Mesenchymal stem cell (in vitro differentiated cells and primary cell): ENCODE data around the gene HAGH.

Experiments used
- DNase-seq: peaks from one replicate; pipeline ENCODE4 v3.0.0-alpha.2; 2013
- H2AFZ ChIP-seq: one replicate; pipeline ENCODE4 v1.6.1; 2013; ENCODE audit warnings: low read depth, mild to moderate bottlenecking, control low read depth, inconsistent platforms, low read length, moderate library complexity
- H2AK5ac ChIP-seq: 2 replicates; pipeline ENCODE4 v1.6.1; 2013; ENCODE audit warnings: low read length, moderate library complexity, mild to moderate bottlenecking, inconsistent platforms; ENCODE audit not compliant: severe bottlenecking
- H2BK120ac ChIP-seq: one replicate; pipeline ENCODE4 v1.6.1; 2013; ENCODE audit warnings: low read depth, mild to moderate bottlenecking, inconsistent platforms, low read length, moderate library complexity
- H2BK12ac ChIP-seq, 2 experiments: one replicate each; pipeline ENCODE4 v1.6.1; 2013; ENCODE audit warnings: inconsistent platforms in 2 of 2, low read length in 2 of 2, mild to moderate bottlenecking in 2 of 2, moderate library complexity in 2 of 2, control low read depth in 1 of 2
- H2BK15ac ChIP-seq: one replicate; pipeline ENCODE4 v1.6.1; 2013; ENCODE audit warnings: mild to moderate bottlenecking, low read depth, inconsistent platforms; ENCODE audit not compliant: poor library complexity, severe bottlenecking
- H2BK5ac ChIP-seq: 2 replicates; pipeline ENCODE4 v1.6.1; 2013; ENCODE audit warnings: low read depth, mild to moderate bottlenecking, low read length, control low read depth, inconsistent platforms; ENCODE audit not compliant: poor library complexity, severe bottlenecking
- H3K14ac ChIP-seq, 2 experiments: one replicate each; pipeline ENCODE4 v1.6.1; 2013; ENCODE audit warnings: inconsistent platforms in 2 of 2, low read length in 2 of 2, control low read depth in 1 of 2, mild to moderate bottlenecking in 1 of 2, moderate library complexity in 1 of 2
- H3K18ac ChIP-seq, 2 experiments: one replicate each; pipeline ENCODE4 v1.6.1; 2013; ENCODE audit warnings: inconsistent platforms in 2 of 2, low read length in 2 of 2, control low read depth in 1 of 2, low read depth in 1 of 2, mild to moderate bottlenecking in 1 of 2
- H3K23ac ChIP-seq, 2 experiments: one replicate each; pipeline ENCODE4 v1.6.1; 2013; ENCODE audit warnings: inconsistent platforms in 2 of 2, low read length in 2 of 2, mild to moderate bottlenecking in 2 of 2, moderate library complexity in 2 of 2, control low read depth in 1 of 2
- H3K27ac ChIP-seq: 2 replicates; pipeline ENCODE4 v1.5.1; 2013; ENCODE audit warnings: mild to moderate bottlenecking, moderate library complexity, low read length, control low read depth, inconsistent platforms; ENCODE audit not compliant: poor library complexity, severe bottlenecking
- H3K27me3 ChIP-seq, 2 experiments: 2 replicates each; pipeline versions ENCODE4 v1.6.1 to v1.7.0; 2013; ENCODE audit warnings: low read length in 2 of 2, mild to moderate bottlenecking in 2 of 2, moderate library complexity in 2 of 2, control low read depth in 1 of 2, inconsistent platforms in 1 of 2; ENCODE audit not compliant: control insufficient read depth in 1 of 2, insufficient read depth in 1 of 2
- H3K36me3 ChIP-seq, 2 experiments: 2 replicates each; pipeline versions ENCODE4 v1.6.1 to v1.7.0; 2013; ENCODE audit warnings: low read length in 2 of 2, control low read depth in 1 of 2, inconsistent platforms in 1 of 2, low read depth in 1 of 2, mild to moderate bottlenecking in 1 of 2; ENCODE audit not compliant: insufficient read depth in 2 of 2, control insufficient read depth in 1 of 2
- H3K4ac ChIP-seq, 2 experiments: one replicate each; pipeline ENCODE4 v1.6.1; 2013; ENCODE audit warnings: inconsistent platforms in 2 of 2, low read length in 2 of 2, mild to moderate bottlenecking in 2 of 2, moderate library complexity in 2 of 2, control low read depth in 1 of 2, low read depth in 1 of 2
- H3K4me1 ChIP-seq: 2 replicates; pipeline ENCODE4 v1.6.1; 2013; ENCODE audit warnings: low read depth, low read length, control low read depth; ENCODE audit not compliant: control insufficient read depth, insufficient read depth
- H3K4me2 ChIP-seq: 2 replicates; pipeline ENCODE4 v1.6.1; 2013; ENCODE audit warnings: low read length, mild to moderate bottlenecking, inconsistent platforms; ENCODE audit not compliant: poor library complexity, severe bottlenecking
- H3K4me3 ChIP-seq, 2 experiments: 2 replicates each; pipeline versions ENCODE4 v1.5.1 to v1.7.0; 2013; ENCODE audit warnings: low read length in 2 of 2, mild to moderate bottlenecking in 2 of 2, control low read depth in 1 of 2, low read depth in 1 of 2; ENCODE audit not compliant: insufficient read depth in 1 of 2
- H3K79me1 ChIP-seq: replicated peaks from 2 replicates; pipeline ENCODE4 v1.6.1; 2013; ENCODE audit warnings: mild to moderate bottlenecking, control low read depth, low read length, inconsistent platforms; ENCODE audit not compliant: poor library complexity, severe bottlenecking
- H3K9ac ChIP-seq: 2 replicates; pipeline ENCODE4 v1.7.0; 2013; ENCODE audit warnings: mild to moderate bottlenecking, low read length, moderate library complexity
- H3K9me3 ChIP-seq: 2 replicates; pipeline ENCODE4 v1.7.0; 2013; ENCODE audit warnings: mild to moderate bottlenecking, low read length; ENCODE audit not compliant: control insufficient read depth
- H4K8ac ChIP-seq: one replicate; pipeline ENCODE4 v1.6.1; 2013; ENCODE audit warnings: inconsistent platforms, mild to moderate bottlenecking, low read length, moderate library complexity
- H4K91ac ChIP-seq: one replicate; pipeline ENCODE4 v1.6.1; 2013; ENCODE audit warnings: mild to moderate bottlenecking, low read length, inconsistent platforms
- WGBS: methylation state at CpG from one replicate; pipeline ENCODE4 v1.1.7; 2013; ENCODE audit warnings: mixed read lengths; 5-methylcytosine and 5-hydroxymethylcytosine counted together

The HAGH gene

DNA sequence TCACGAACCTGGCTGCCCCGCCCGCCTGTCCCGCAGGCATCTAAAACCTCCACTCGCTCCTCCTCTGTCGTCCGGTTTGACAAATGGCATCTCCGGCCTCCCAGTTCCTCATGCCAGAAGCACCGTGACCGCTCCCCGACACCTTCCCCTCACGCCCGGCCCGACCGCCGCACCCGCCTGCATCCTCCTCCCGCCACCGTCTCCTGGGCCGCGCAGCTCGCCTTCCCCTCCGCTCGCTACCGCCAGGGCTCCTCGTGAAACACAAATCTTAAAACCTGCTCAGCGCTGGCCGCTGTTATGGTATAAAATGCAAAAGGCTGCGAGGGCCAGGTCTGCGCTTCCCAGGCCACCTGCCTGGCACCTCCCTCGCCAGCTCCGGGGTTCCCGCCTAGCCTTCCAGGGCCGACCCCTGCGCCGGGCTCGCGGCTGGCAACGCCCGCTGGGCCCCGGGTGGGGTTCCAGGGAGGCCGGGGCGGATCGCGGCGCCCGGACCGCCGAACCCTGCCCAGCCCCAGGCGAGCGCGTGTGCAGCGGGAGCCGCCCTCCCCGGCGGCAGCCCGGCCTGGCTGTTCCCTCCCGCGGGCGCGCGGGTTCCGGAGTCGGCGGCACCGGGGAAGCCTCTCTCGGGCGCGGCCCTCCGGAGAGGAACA, 44.7 kb downstream of the HAGH start:
- peak overlapping the region; percentile 68 for H3K4me2 ChIP-seq
- H3K4me1 ChIP-seq = peaks cover 42% of the 10 kb centered on the region
- H3K9me3 ChIP-seq = no peaks in the 10 kb centered on the region
- no peak overlapping the region for H2BK120ac ChIP-seq
- H3K9ac ChIP-seq = peak overlapping the region; percentile 85
- no peak overlapping the region for H3K27ac ChIP-seq
- WGBS = 2% methylated on average over 59 of the region's 70 CpGs
- no peaks in the 10 kb centered on the region for H3K27me3 ChIP-seq
- no peak overlapping the region for H2BK5ac ChIP-seq
- peaks cover 40% of the 10 kb centered on the region for H3K79me1 ChIP-seq
- H2AFZ ChIP-seq = peak overlapping the region; percentile 19
- no peak overlapping the region for H2AK5ac ChIP-seq
- no peak overlapping the region for H2BK12ac ChIP-seq
- H3K18ac ChIP-seq = peak overlapping the region; percentile 33 to 46
- no peak overlapping the region for H4K91ac ChIP-seq
- H3K14ac ChIP-seq = no peak overlapping the region
- H4K8ac ChIP-seq = no peak overlapping the region
- DNase-seq = peak; percentile 41
- peaks cover 40 to 63% of the 10 kb centered on the region in 2 experiments for H3K36me3 ChIP-seq
- H3K4me3 ChIP-seq = peak overlapping the region; percentile 81 to 87
- H2BK15ac ChIP-seq = no peak overlapping the region
- H3K4ac ChIP-seq = peak overlapping the region; percentile 28 to 32
- no peak overlapping the region for H3K23ac ChIP-seq

DNA sequence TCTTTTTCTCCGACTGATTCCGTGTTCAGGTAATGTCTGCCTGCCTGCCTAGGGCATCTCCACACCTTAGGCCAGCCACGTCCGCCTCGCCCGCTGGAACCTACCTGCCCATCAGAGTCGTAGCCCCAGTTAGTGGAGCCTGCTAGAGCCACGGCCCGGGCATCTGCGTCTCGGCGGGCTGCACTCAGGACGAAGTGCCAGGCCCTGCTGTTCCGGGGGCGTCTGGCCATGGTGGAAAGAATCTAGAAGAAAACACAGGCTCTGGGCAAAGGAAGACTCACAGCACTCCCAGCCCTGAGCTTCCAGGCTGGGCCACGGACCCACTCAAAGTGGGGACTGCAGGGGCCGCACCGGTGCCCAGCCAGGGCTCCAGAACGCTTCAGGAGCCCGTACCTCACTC, 45.4 kb downstream of the HAGH start:
- Histone ChIP-seq H3K4me3 (peak overlapping the region; percentile 81 to 87), H3K18ac (no peak overlapping the region), H3K4ac (no peak overlapping the region), H2AFZ (no peak overlapping the region), H3K36me3 (peaks cover 42 to 63% of the 10 kb centered on the region in 2 experiments), H3K27me3 (no peaks in the 10 kb centered on the region), H3K4me1 (peaks cover 40% of the 10 kb centered on the region), H2AK5ac (no peak overlapping the region), H3K9me3 (no peaks in the 10 kb centered on the region), H2BK15ac (no peak overlapping the region), H3K79me1 (peaks cover 36% of the 10 kb centered on the region), H2BK120ac (no peak overlapping the region), H3K4me2 (peak overlapping the region; percentile 68), H4K91ac (no peak overlapping the region), H3K27ac (no peak overlapping the region), H2BK12ac (no peak overlapping the region), H2BK5ac (no peak overlapping the region), H3K23ac (no peak overlapping the region), H4K8ac (no peak overlapping the region), H3K9ac (peak overlapping the region; percentile 85), H3K14ac (no peak overlapping the region)
- WGBS = 81% methylated on average over 20 of the region's 20 CpGs
- DNase-seq = no peak

GRCh38 chr16:1780677-1781072, 46.0 kb downstream of the HAGH start:
- Histone ChIP-seq H3K4me3 (peak overlapping the region in 1 of 2 experiments; percentile 87), H3K79me1 (peaks cover 37% of the 10 kb centered on the region), H4K8ac (no peak overlapping the region), H3K18ac (no peak overlapping the region), H3K4me1 (peaks cover 43% of the 10 kb centered on the region), H2AFZ (no peak overlapping the region), H2BK12ac (no peak overlapping the region), H3K4me2 (no peak overlapping the region), H2BK5ac (no peak overlapping the region), H4K91ac (no peak overlapping the region), H3K27ac (no peak overlapping the region), H2BK15ac (no peak overlapping the region), H3K23ac (no peak overlapping the region), H2BK120ac (no peak overlapping the region), H2AK5ac (no peak overlapping the region), H3K36me3 (peaks cover 47 to 63% of the 10 kb centered on the region in 2 experiments), H3K14ac (no peak overlapping the region), H3K4ac (no peak overlapping the region), H3K27me3 (no peaks in the 10 kb centered on the region), H3K9ac (peak overlapping the region; percentile 85), H3K9me3 (no peaks in the 10 kb centered on the region)
- 88% methylated on average over 6 of the region's 6 CpGs for WGBS
- DNase-seq = no peak

GRCh38 chr16:1779741-1780676, 46.6 kb downstream of the HAGH start:
- H3K4me1 ChIP-seq = peaks cover 47% of the 10 kb centered on the region
- no peak overlapping the region for H3K9ac ChIP-seq
- H3K4me2 ChIP-seq = no peak overlapping the region
- H3K4ac ChIP-seq = no peak overlapping the region
- H3K36me3 ChIP-seq = peaks cover 51 to 63% of the 10 kb centered on the region in 2 experiments
- H2AFZ ChIP-seq = no peak overlapping the region
- H3K9me3 ChIP-seq = no peaks in the 10 kb centered on the region
- H3K23ac ChIP-seq = no peak overlapping the region
- no peak overlapping the region for H4K91ac ChIP-seq
- H2BK15ac ChIP-seq = no peak overlapping the region
- no peak overlapping the region for H3K4me3 ChIP-seq
- no peak overlapping the region for H2BK120ac ChIP-seq
- no peak overlapping the region for H2BK12ac ChIP-seq
- no peak for DNase-seq
- no peak overlapping the region for H3K18ac ChIP-seq
- H2AK5ac ChIP-seq = no peak overlapping the region
- peaks cover 38% of the 10 kb centered on the region for H3K79me1 ChIP-seq
- no peak overlapping the region for H4K8ac ChIP-seq
- no peak overlapping the region for H3K27ac ChIP-seq
- no peak overlapping the region for H2BK5ac ChIP-seq
- 93% methylated on average over 26 of the region's 27 CpGs for WGBS
- no peak overlapping the region for H3K14ac ChIP-seq
- no peaks in the 10 kb centered on the region for H3K27me3 ChIP-seq
